ENCODE data around the gene KNSTRN. TPM values are rescaled to one million over a fixed set of nuclear protein-coding genes. Genes with fewer than 3 reads are reported as not detected.

KNSTRN gene, protein sequence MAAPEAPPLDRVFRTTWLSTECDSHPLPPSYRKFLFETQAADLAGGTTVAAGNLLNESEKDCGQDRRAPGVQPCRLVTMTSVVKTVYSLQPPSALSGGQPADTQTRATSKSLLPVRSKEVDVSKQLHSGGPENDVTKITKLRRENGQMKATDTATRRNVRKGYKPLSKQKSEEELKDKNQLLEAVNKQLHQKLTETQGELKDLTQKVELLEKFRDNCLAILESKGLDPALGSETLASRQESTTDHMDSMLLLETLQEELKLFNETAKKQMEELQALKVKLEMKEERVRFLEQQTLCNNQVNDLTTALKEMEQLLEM
- 11.2 and 12.3 TPM in 2 replicates for total RNA-seq

DNA sequence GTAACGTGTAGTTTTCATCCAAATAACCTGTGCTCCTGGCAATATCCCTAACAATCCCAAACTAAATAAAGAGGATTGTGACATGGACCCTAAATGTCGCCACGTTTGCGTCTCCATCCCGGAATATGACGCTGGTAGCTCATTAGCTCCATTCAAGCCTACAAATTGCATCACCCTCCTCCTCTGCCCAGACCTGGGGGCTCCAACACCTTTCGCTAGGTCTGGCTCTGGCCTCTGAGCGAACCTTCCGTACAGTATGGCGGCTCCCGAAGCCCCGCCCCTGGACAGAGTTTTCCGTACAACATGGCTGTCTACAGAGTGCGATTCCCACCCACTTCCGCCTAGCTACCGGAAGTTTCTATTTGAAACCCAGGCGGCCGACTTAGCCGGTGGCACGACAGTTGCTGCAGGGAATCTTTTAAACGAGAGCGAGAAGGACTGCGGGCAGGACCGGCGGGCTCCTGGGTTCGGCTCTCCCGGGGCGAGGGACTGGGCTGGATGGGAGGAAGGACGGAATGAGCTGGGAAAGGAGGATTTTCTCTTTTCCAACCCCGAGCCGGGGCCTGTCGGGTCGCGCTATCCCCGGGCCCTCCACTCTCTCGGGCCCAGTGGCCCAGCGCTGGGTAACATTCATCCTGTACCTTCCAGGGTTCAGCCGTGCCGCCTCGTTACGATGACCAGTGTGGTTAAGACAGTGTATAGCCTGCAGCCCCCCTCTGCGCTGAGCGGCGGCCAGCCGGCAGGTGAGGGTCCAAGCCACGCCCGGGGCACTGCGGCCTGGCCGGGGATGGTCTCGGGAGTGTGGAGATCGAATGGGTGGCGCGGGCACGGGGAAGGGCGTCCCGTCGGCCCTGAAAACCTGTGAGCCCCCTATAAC is at the start of gene KNSTRN:
TSS of gene KNSTRN (plus strand) at position 142 of the 877 bp plus-strand sequence. CDS start at position 257, 115 bp downstream.

DNA sequence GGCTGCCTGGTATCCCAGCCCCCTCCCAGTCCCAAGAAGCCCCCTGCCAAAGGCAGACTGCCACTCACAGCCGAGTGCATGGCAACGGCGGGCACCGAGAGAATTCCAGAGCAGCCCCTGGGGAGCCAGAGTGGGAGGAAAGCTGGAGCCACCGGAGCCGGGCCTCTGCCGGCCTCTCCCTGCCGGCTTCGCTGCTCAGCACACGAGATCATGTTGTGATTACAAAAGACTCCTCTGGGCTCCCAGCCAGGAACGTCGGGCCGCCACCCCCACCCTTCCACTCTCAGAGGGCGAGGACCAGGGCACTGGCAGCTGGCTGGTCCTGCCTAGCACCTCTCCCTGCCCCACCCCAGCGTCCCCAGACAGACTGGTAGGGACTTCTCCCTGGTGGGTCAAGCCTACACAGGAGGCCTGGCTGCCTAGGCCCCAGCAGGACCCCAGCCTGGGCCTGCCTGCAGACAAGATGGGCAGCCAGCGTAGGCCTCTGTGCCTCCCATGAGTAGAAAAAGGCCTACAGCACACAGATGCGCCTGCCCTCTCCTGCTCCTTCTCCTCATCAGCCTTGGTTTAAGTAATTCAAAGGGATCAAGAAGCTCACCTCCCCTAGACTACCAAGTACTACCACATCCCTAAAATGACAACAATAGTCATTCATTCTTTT is 41.7 kb upstream of the KNSTRN start, which contains the start of gene CCDC9B:
TSS of gene CCDC9B (minus strand) at position 200 of the 661 bp plus-strand sequence. CDS start at position 80, 120 bp downstream.

DNA sequence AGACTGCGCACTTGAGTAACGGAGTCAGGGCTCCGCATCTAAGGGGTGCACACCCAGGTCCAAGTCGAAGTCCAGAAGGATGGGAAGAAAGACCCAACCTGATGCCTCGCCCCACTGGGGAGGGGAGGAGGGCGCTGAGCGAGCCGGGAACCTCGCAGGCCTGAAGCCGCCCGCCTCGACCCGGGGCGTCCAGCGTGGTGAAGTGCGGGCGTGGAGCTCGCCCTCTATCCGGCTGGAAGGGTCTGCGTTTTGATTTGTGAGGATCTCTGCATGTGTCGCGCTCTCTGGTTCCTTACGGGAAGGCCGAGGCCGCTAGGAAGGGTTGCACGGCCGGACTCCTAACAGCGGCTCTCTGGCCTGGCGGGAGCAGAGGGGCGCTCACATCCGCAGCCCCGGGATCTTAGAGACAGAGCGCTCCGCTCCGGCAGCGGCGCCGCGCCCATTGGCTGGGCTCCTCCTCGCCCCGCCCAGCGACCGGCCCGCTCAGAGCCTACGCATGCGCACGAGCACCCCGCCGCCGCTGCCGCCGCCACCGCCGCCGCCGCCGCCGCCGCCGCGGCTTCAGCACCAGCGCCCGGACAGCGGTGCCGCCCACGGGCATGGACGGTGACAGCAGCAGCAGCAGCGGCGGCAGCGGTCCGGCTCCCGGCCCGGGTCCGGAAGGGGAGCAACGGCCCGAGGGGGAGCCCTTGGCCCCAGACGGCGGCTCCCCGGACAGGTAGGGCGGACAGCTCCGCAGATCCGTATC is 24.6 kb upstream of the KNSTRN start, which contains the start of gene DISP2:
TSS of gene DISP2 (plus strand) at position 497 of the 748 bp plus-strand sequence. CDS start at position 600, 103 bp downstream.

DNA sequence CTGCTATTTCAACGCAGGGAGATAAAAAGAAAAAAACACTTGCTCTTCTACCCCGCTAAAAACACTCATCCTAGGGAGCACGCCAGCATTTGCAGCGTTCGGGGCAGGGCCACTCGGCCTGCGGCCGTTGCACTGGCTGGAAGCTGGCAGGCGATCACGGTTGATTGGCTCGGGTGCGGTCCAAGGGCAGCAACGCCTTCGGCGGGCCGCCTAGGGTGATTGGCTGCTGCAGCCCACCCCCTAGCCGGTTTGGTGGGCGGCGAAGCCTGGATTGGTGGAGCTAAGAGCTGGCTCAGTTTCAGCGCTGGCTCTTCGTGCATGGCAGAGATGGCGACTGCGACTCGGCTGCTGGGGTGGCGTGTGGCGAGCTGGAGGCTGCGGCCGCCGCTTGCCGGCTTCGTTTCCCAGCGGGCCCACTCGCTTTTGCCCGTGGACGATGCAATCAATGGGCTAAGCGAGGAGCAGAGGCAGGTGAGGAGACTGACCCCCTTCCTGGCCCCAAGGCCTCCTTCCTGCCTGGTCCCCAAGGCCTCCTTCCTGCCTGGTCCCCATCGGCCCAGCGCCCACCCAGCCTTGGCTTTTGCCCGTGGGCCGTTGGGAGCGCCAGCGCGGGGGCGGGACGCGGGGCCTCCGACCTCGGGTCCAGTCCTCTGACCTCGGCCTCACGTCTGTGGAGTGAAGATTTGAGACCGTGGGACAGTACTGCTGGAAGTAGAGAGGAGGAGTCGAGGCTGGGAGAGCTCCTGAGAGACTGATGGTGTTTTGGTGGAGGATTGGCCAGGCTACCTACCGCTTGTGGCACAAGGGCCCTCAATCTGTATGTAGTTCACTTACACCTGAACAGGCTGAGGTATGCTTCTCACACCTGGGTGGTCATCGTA is 23.2 kb downstream of the KNSTRN start, which contains the start of gene IVD:
TSS of gene IVD (plus strand) at position 295 of the 881 bp plus-strand sequence. CDS start at position 328, 33 bp downstream.

DNA sequence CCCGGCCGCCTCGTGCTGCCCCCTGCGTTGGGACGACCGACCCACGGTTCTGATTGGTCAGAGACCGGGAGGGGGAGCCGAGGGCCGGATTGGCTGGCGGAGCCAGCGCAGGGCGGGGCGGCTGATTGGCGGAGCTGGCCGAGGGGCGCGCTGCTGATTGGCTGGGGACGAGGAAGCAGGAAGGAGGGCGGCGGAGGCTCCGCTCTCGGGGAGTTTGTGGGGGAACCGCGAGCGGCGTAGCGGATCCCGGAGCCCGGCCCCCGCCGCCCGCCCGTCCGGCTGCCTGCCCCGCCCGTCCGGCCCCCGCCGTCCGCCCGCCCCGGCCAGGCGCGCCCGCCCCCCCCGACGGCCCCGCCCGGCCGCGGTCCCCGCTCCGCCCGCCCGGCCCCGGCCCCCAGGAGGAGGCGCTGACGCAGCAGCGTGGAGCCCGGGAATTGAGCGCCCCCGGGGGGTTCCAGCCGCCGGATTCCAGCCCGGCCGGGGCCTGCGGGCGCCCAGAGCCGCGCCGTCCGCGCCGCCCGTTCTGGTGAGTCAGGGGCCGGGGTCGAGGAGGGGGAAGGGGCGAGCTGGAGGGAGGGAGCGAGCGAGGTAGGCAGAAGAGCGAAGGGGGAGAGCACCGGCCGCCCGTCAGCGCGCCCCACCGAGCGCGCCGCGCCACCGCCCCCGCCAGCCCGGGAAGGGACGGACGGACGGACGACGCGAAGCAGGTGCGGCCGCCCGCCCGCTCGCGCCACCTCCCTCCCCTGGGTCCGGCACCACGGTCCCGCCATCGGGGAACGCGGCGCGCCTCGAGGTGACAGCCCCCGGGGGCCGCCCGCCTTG is 58.4 kb downstream of the KNSTRN start, which contains the start of gene BAHD1:
TSS of gene BAHD1 (plus strand) at position 211 of the 822 bp plus-strand sequence. CDS start 17,512 bp downstream, outside the sequence.

Other genes starting within 250 kb of the KNSTRN start
- 4.6 and 5.1 TPM in 2 replicates for gene BUB1B, start 221.7 kb upstream of the KNSTRN start, total RNA-seq
- not detected in 2 replicates for gene PAK6, start 143.7 kb upstream of the KNSTRN start, total RNA-seq
- not detected in 2 replicates for gene ANKRD63, start 99.7 kb upstream of the KNSTRN start, total RNA-seq
- 0.11 TPM in 1 of 2 replicates, not detected in the other for gene PLCB2, start 74.8 kb upstream of the KNSTRN start, total RNA-seq
- 17.6 and 28.2 TPM in 2 replicates for gene INAFM2, start 59.0 kb upstream of the KNSTRN start, total RNA-seq
- gene CCDC9B, start 41.8 kb upstream of the KNSTRN start, total RNA-seq, result 11.8 and 12.4 TPM in 2 replicates
- gene PHGR1, start 31.7 kb upstream of the KNSTRN start, total RNA-seq, result not detected in 2 replicates
- gene DISP2, start 24.5 kb upstream of the KNSTRN start, total RNA-seq, result under 0.01 and 0.09 TPM in 2 replicates
- gene IVD, start 23.1 kb downstream of the KNSTRN start, total RNA-seq, result 28.6 and 38.5 TPM in 2 replicates
- gene BAHD1, start 58.2 kb downstream of the KNSTRN start, total RNA-seq, result 6.3 and 7.6 TPM in 2 replicates
- 5.1 and 6.3 TPM in 2 replicates for gene CHST14, start 88.3 kb downstream of the KNSTRN start, total RNA-seq
- 18.5 and 26.5 TPM in 2 replicates for gene CCDC32, start 182.3 kb downstream of the KNSTRN start, total RNA-seq
- gene RPUSD2, start 186.6 kb downstream of the KNSTRN start, total RNA-seq, result 8.8 and 9.9 TPM in 2 replicates
- 3.7 and 4.5 TPM in 2 replicates for gene KNL1, start 211.5 kb downstream of the KNSTRN start, total RNA-seq